HG02678 (cell line): ENCODE measurements around the gene DISP2.
A peak's percentile ranks its signal among the peaks of the same experiment; 100 is the strongest.

Experiments
- ATAC-seq: cut with Tn5 transposase; IDR thresholded peaks from one replicate; pipeline ENCODE4 v1.9.1; 2021; ENCODE audit warnings: mild to moderate bottlenecking, moderate library complexity; ENCODE audit not compliant: unreplicated experiment

DISP2 gene

DNA sequence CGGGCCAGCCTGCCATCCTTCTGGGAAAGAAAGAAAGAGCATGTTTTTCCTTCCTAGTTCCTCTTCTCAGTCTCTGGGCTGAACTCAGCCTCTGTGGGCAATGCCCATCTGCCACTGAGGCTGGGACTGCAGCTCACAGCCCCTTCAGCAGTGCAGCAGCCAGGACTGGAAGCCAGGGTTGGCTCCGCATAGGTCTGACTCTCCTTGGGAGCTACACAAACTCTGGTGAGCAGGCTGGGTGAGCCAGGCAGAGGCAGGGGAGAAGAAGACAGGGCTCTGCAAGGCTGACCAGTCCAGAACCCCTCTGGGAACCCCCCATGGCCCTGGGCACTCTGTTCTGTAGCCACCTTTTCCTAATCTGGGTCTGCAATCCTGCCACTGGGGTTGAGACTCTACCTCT lies 3.6 kb downstream of the DISP2 start:
- no peak for ATAC-seq

DNA sequence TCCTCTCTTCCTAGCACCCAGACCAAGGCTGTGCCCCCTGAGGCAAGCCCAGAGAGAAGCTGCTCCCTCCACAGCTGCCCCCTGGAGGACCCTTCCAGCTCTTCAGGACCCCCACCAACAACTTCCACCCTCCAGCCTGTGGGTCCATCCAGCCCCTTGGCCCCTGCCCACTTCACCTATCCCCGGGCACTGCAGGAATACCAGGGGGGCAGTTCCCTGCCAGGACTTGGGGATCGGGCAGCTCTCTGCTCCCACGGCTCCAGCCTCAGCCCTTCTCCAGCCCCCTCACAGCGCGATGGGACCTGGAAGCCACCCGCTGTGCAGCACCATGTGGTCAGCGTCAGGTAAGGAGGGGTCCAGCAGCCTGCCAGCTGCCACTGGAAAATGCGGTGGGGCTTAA lies 5.6 kb downstream of the DISP2 start:
- no peak for ATAC-seq

DNA sequence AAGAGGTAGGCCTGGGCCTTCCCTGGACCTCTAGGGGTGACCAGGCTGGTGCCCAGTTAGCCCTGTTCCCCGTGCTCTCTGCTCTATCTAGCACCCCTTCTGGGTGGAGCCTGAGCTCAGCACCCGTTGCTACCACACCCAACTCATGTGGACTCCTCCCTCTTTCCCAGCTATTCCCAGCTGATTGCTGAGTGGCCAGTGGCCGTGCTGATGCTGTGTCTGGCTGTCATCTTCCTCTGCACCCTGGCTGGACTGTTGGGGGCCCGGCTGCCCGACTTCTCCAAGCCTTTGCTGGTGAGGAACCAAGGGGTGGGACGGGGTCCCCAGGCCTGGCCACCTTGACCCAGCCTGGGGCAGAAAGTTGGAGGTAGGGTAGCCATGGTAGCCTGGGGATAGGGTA lies 6.2 kb downstream of the DISP2 start:
- no peak for ATAC-seq

DNA sequence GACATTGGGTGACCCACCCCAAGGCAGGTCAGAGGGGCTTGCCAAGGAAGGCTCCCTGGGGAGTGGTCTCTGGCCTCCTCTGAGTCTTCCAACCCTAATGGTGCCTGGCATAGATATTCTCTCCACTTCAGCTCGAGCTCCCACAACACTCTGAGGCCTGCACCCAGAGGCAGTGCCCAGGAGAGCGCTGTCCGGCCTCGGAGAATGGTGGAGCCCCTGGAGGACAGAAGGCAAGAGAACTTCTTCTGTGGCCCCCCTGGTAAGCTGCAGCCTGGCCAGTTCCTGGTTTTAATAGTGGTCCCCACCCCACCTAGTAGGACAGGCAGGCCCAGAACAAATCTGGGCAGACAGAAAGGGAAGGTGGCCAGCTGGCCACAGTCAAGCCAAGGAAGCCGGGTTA lies 7.0 kb downstream of the DISP2 start:
- ATAC-seq, result no peak

DNA sequence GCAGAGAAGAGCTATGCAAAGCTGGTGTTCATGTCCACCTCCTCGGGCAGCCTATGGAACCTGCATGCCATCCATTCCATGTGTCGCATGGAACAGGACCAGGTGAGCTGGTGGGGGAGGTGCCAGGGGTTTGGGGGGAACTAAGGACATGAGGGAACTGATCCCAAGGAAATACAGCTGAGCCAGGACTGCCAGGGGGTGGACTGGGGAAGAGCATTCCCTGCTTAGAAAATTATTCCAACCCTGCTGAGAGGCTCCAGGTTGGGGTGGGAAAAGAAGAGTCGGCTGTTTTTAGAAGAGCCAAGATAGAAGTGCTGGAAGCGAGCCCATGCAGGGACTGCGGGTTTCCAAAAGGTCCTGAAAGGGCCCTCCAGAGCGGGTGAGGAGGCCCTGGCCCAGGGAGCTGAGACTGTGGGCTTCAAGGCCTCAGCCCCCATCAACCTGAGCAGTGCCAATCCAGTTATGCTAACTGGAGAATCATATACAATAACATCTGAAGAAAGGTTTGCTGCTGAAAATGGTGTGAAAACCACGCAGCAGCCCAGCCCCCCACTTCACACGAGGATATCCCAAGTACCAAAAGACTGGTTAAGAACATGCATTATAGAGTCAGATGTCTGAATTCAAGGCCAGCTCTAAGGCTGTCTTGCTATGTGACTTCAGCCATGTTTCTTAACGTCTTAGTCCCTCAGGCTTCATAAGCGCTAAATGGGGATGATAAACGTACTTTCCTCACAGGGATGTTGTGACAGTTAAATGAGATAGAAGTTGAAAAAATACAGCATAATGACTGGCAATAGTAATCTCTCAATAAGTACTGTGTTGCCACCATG lies 7.8 kb downstream of the DISP2 start:
- ATAC-seq, result no peak

DNA sequence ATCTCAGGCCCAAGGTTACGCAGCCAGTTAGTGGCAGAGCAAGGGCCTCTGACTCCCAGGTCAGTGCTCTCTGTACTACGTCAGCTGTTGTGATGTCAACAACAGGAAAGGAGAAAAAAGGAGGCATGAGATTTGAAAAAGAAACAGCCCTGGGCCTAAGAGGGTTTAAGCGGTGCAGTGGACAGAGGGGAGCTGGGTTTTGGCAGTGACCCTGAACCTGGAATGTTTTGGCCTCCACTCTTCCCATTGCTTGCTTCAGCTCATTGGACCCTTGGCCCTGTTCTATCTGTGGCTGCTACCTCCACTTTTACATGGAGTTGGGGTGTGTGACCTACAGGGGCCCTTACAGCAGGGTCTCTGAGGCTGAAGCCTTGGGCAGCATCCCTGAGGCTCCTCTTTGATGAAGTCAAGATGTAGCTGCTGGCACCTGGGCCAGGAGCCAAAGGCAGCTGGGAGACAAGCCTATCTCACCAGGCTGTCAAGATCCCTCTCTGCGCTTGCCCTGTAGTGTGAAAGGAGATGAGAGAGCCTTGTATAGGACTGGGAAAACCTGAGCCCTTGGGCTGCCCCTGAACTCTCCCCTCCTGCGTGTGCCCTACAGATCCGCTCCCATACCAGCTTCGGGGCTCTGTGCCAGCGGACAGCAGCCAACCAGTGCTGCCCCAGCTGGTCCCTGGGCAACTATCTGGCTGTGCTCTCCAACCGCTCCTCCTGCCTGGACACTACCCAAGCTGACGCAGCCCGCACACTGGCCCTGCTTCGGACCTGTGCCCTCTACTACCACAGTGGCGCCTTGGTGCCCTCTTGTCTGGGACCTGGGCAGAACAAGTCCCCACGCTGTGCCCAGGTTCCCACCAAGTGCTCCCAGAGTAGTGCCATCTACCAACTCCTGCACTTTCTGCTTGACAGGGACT lies 8.7 kb downstream of the DISP2 start:
- ATAC-seq, result no peak

DNA sequence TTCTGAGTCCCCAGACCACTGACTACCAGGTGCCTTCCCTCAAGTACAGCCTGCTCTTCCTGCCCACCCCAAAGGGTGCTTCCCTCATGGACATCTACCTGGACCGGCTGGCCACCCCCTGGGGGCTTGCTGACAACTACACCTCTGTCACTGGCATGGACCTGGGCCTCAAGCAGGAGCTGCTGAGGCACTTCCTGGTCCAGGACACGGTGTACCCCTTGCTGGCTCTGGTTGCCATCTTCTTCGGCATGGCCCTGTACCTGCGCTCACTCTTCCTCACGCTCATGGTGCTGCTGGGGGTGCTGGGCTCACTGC lies 9.3 kb downstream of the DISP2 start:
- no peak for ATAC-seq

DNA sequence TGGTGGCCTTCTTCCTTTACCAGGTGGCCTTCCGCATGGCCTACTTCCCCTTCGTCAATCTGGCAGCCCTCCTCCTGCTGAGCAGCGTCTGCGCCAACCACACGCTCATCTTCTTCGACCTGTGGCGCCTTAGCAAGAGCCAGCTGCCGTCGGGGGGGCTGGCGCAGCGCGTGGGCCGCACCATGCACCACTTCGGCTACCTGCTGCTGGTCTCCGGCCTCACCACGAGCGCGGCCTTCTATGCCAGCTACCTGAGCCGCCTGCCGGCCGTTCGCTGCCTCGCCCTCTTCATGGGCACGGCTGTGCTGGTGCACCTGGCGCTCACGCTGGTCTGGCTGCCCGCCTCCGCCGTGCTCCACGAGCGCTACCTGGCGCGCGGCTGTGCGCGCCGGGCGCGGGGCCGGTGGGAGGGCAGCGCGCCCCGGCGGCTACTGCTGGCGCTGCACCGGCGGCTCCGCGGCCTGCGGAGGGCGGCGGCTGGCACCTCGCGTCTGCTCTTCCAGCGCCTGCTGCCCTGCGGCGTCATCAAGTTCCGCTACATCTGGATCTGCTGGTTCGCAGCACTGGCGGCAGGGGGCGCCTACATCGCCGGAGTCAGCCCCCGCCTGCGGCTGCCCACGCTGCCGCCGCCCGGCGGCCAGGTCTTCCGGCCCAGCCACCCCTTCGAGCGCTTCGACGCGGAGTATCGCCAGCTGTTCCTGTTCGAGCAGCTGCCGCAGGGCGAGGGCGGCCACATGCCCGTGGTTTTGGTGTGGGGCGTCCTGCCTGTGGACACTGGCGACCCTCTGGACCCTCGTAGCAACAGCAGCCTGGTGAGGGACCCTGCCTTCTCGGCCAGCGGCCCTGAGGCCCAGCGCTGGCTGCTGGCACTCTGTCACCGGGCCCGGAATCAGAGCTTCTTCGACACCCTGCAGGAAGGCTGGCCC lies 9.9 kb downstream of the DISP2 start:
- peak; percentile 85 for ATAC-seq

DNA sequence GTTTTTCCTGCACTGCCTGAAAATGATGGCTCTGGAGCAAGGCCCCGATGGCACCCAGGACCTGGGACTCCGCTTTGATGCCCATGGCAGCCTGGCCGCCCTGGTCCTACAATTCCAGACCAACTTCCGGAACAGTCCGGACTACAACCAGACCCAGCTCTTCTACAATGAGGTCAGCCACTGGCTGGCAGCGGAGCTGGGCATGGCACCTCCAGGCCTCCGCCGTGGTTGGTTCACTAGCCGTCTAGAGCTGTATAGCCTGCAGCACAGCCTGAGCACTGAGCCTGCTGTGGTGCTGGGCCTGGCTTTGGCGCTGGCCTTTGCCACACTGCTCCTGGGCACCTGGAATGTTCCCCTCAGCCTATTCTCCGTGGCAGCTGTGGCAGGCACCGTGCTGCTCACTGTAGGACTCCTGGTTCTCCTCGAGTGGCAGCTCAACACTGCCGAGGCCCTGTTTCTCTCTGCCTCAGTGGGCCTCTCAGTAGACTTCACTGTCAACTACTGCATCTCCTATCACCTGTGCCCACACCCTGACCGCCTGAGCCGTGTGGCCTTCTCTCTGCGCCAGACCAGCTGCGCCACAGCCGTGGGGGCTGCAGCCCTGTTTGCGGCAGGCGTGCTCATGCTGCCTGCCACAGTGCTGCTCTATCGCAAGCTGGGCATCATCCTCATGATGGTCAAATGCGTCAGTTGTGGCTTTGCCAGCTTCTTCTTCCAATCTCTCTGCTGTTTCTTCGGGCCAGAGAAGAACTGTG lies 10.9 kb downstream of the DISP2 start:
- ATAC-seq, result no peak

DNA sequence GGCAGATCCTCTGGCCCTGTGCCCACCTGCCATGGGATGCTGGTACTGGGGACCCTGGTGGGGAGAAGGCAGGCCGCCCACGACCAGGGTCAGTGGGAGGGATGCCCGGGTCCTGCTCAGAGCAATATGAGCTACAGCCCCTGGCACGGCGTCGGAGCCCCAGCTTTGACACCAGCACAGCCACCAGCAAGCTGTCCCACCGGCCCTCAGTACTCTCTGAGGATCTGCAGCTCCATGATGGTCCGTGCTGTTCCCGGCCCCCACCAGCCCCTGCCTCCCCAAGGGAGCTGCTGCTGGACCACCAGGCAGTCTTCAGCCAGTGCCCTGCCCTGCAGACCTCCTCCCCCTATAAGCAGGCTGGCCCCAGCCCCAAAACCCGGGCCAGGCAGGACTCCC lies 11.5 kb downstream of the DISP2 start:
- ATAC-seq, result no peak

DNA sequence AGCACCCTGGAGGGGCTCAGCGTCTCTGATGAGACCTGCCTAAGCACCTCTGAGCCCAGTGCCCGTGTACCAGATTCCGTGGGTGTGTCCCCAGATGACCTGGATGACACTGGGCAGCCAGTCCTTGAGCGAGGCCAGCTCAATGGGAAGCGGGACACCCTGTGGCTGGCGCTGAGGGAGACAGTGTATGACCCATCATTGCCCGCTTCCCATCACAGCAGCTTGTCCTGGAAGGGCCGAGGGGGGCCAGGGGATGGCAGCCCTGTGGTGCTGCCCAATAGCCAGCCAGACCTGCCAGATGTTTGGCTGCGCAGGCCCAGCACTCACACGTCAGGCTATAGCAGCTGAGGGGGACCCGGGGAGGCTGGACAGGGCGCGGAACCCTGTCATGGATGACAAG lies 12.0 kb downstream of the DISP2 start:
- no peak for ATAC-seq

DNA sequence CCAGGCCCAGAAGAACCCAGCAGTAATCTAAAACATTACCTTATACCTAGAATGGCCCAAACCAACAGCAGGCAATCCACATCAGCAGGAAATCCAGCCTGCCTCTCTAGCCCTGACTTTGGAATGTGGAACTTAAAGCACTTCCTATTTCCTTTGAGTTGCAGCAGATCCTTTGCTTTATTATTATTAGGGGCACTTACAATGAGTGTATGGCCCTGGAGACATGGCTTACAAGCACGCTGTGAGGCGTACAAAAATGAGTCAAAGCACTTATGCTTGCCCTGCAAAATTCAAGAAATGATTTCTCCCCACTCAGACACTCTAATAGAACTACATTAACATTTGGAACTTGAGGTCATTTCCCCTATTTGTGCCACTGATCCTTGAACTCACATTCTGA lies 15.0 kb downstream of the DISP2 start:
- ATAC-seq, result no peak

DNA sequence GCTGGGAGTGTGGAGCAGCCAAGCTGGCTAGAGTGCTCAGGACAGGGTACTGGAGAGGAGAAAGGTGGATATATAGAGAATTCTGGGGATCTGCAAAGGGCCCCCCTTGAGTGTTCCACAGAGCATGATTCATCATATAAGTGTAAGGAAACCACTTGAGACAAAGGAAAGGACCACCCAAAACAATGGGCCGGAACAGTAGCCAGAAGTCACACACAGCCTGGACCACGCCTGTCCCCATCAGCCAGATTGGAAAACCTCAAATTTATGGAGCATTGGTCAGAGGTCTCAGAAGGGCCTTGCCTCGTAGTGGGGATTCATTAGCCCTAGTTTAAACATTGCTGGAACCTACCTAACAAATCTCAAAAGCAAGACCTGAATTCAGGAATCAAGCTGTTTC lies 19.6 kb downstream of the DISP2 start:
- no peak for ATAC-seq

DNA sequence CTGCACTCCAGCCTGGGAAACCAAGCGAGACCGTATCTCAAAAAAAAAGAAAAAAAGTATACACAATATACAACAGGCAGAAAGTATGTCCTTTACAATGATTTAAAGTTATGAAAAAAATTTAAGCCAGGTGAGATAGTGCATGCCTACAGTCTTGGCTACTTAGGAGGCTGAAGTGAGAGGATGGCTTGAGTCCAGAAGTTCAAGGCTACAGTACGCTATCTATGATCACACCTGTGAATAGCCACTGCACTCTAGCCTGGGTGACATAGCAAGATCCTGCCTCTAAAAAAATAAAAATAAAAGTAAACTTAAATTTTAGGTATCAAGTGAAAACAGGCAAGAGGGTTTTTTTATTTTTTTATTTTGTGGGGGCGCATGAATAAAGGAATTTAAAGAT lies 21.4 kb downstream of the DISP2 start:
- ATAC-seq, result no peak

DNA sequence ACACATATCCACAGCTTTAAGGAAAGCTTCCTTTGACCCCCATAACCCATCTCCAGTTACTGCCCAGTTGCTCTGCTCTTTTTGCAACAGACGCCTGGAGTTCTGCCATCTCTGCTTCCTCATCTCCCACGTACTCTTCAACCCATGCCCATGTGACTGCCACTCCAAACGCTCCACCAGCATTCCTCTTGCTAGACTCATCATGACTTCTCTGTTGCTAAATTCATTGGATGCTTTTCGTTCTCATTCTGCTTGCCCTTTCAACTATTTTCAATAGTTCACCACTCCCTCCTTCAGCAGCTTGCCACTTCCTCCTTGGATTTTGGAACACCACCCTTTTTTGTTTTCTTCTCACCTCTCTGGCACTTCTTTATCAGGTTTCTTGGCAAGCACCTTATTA lies 21.8 kb downstream of the DISP2 start:
- ATAC-seq, result no peak

DNA sequence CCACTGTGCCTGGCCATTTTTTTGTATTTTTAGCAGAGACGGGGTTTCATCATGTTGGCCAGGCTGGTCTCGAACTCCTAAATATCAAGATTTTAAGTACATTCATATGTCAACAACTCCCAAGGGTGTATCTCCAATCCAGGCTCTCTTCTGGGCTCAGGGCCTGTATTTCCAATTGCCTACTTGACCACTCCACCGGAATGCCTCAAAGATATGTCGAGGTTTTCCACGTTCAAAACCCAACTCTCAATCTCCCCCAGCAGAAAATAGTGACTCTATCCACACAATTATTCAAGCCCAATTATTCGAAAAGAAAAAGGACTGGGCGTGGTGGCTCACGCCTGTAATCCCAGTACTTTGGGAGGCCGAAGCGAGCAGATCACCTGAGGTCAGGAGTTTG lies 22.6 kb downstream of the DISP2 start:
- ATAC-seq, result no peak

DNA sequence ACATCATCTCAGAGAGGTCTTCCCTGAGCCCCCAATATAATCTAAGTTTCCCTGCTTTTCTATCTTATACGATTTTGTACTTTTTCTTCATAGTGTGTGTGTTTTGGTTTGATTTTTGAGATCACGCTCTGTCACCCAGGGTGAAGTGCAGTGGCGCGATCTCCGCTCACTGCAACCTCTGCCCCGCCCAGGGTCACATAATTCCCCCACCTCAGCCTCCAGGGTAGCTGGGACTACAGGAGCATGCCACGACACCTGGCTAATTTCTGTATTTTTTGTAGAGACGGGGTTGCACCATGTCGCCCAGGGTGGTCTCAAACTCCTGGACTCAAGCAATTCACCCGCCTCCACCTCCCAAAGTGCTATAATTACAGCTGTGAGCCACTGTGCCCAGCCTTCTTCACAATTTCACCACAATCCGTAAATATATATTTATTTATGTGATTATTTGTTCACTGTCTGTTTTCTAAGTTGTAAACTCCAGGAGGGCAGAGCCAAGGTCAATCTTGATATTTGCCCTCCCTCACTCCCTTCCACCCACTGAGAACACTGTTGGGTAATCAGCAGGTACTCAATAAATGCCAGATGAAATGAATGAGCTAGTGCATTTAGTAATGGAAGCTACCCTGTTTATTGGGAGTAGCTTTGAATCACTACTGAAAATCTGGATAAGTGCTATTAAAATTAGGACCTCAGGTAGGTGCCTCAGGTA lies 24.0 kb downstream of the DISP2 start:
- ATAC-seq, result no peak

DNA sequence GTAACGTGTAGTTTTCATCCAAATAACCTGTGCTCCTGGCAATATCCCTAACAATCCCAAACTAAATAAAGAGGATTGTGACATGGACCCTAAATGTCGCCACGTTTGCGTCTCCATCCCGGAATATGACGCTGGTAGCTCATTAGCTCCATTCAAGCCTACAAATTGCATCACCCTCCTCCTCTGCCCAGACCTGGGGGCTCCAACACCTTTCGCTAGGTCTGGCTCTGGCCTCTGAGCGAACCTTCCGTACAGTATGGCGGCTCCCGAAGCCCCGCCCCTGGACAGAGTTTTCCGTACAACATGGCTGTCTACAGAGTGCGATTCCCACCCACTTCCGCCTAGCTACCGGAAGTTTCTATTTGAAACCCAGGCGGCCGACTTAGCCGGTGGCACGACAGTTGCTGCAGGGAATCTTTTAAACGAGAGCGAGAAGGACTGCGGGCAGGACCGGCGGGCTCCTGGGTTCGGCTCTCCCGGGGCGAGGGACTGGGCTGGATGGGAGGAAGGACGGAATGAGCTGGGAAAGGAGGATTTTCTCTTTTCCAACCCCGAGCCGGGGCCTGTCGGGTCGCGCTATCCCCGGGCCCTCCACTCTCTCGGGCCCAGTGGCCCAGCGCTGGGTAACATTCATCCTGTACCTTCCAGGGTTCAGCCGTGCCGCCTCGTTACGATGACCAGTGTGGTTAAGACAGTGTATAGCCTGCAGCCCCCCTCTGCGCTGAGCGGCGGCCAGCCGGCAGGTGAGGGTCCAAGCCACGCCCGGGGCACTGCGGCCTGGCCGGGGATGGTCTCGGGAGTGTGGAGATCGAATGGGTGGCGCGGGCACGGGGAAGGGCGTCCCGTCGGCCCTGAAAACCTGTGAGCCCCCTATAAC lies 24.8 kb downstream of the DISP2 start, which contains the start of gene KNSTRN:
Gene KNSTRN (plus strand): TSS at position 142 of the 877 bp plus-strand sequence. CDS start 115 bp downstream, at position 257.
- ATAC-seq, result peak; percentile 96

DNA sequence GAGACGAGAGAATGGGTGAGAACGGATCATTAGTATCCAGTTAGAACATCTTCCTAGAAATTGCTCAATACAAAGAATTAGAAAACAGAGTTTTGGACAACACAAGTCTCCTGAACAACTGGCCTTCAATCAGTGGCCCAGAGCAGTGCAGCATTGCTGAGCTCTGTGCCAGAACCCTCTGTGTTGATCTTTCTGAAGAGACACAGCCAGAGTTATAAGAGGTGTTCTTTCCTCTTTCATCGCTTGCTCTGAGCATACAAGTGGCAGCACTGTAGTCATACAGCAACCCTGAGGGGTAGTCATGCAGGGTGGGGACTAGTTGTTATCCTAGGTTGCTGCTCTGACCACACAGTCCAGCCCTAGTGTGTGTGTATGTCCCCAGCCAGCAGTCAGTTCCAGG lies 28.5 kb downstream of the DISP2 start:
- no peak for ATAC-seq
